Measurements from ENCODE around the gene NCMAP. TPM values are rescaled to one million over a fixed set of nuclear protein-coding genes. Genes with fewer than 3 reads are reported as not detected.

NCMAP gene
- total RNA-seq, 4 donors from 2014 or later, result 0.16 to 1.9 (median 0.27) TPM; not detected in 1

Small RNA genes within 50 kb of the gene (small RNA-seq; reads per million reads assigned to genes)
- gene RF00019, result 0 reads per million in 4 donors

Other genes starting within 250 kb of the NCMAP start
- gene GRHL3, start 236.7 kb upstream of the NCMAP start, total RNA-seq, result 1 to 10 TPM in 1 of 4 donors, under 1 TPM in 2, not detected in 1; 0.13 to 4.9 (median 0.31) TPM
- 1 to 10 TPM; 2.2 to 7.6 (median 6.1) TPM for gene STPG1, start 142.3 kb upstream of the NCMAP start, total RNA-seq
- gene NIPAL3, start 140.3 kb upstream of the NCMAP start, total RNA-seq, result 10 to 100 TPM; 22.3 to 45.7 (median 35.6) TPM
- gene RCAN3, start 53.3 kb upstream of the NCMAP start, total RNA-seq, result 10 to 100 TPM in 3 of 4 donors, 1 to 10 TPM in 1; 9.0 to 12.7 (median 11.5) TPM
- 100 to 1,000 TPM in 1 of 4 donors, 10 to 100 TPM in 3; 47.0 to 114 (median 64.5) TPM for gene SRRM1, start 87.2 kb downstream of the NCMAP start, total RNA-seq
- 100 to 1,000 TPM; 553 to 721 (median 692) TPM for gene CLIC4, start 189.4 kb downstream of the NCMAP start, total RNA-seq

Data from gastroesophageal sphincter (tissue), 4 donors.